ENCODE results near the gene GALNTL6.

The GALNTL6 gene

GRCh38 chr4:172243551-172243950 lies 430.3 kb downstream of the GALNTL6 start:
- DNase-seq: no peak

- DNase-seq: no peak
Observed at GRCh38 chr4:172245516-172245915, 432.3 kb downstream of the GALNTL6 start.

GRCh38 chr4:172253409-172253808 lies 440.2 kb downstream of the GALNTL6 start:
- no peak for DNase-seq

- DNase-seq: no peak
Observed at GRCh38 chr4:172256820-172257219, 443.6 kb downstream of the GALNTL6 start.

GRCh38 chr4:172270397-172270796 lies 457.2 kb downstream of the GALNTL6 start:
- DNase-seq: no peak

- DNase-seq: no peak
Observed at GRCh38 chr4:172287117-172287516, 473.9 kb downstream of the GALNTL6 start.

GRCh38 chr4:172305698-172306097 lies 492.5 kb downstream of the GALNTL6 start:
- no peak for DNase-seq

- DNase-seq: no peak
Observed at GRCh38 chr4:172308078-172308477, 494.9 kb downstream of the GALNTL6 start.

GRCh38 chr4:172311682-172312081 lies 498.5 kb downstream of the GALNTL6 start:
- no peak for DNase-seq

GRCh38 chr4:172323288-172323687 lies 510.1 kb downstream of the GALNTL6 start:
- no peak for DNase-seq

- no peak for DNase-seq
Observed at GRCh38 chr4:172344308-172344938, 531.2 kb downstream of the GALNTL6 start.

- DNase-seq: no peak
Observed at GRCh38 chr4:172348426-172348825, 535.2 kb downstream of the GALNTL6 start.

- DNase-seq: no peak
Observed at GRCh38 chr4:172352356-172352755, 539.2 kb downstream of the GALNTL6 start.

GRCh38 chr4:172356016-172356415 lies 542.8 kb downstream of the GALNTL6 start:
- DNase-seq: no peak

GRCh38 chr4:172357006-172357540 lies 543.9 kb downstream of the GALNTL6 start:
- DNase-seq: no peak

GRCh38 chr4:172362569-172362968 lies 549.4 kb downstream of the GALNTL6 start:
- no peak for DNase-seq

- no peak for DNase-seq
Observed at GRCh38 chr4:172369471-172369959, 556.3 kb downstream of the GALNTL6 start.

- DNase-seq: no peak
Observed at GRCh38 chr4:172377486-172378140, 564.4 kb downstream of the GALNTL6 start.

GRCh38 chr4:172379834-172380233 lies 566.6 kb downstream of the GALNTL6 start:
- DNase-seq: no peak

GRCh38 chr4:172390331-172390730 lies 577.1 kb downstream of the GALNTL6 start:
- no peak for DNase-seq

GRCh38 chr4:172392741-172393140 lies 579.5 kb downstream of the GALNTL6 start:
- DNase-seq: no peak

- no peak for DNase-seq
Observed at GRCh38 chr4:172393220-172393619, 580.0 kb downstream of the GALNTL6 start.

- no peak for DNase-seq
Observed at GRCh38 chr4:172404676-172405075, 591.5 kb downstream of the GALNTL6 start.

GRCh38 chr4:172410363-172410762 lies 597.2 kb downstream of the GALNTL6 start:
- DNase-seq: no peak

Measured in T-helper 9 cell (primary cell).